K562 (cell line): ENCODE measurements around the gene NAPA. TPM values are rescaled to one million over a fixed set of nuclear protein-coding genes. Genes with fewer than 3 reads are reported as not detected.

ENCODE experiments used
- ATF7 ChIP-seq: fragments of 450-650 bp; IDR thresholded peaks from 2 replicates; pipeline ENCODE4 v1.7.1; 2014; ENCODE audit warnings: mild to moderate bottlenecking, moderate library complexity
- CBFB ChIP-seq: sonication (generic); formaldehyde crosslinking; IDR thresholded peaks from 2 replicates; pipeline ENCODE4 v1.4.0; 2020; ENCODE audit warnings: mild to moderate bottlenecking, missing genetic modification reagents
- CCNT2 ChIP-seq: IDR thresholded peaks from 2 replicates; pipeline ENCODE4 v1.6.1; 2011; ENCODE audit warnings: borderline replicate concordance, low read depth, mild to moderate bottlenecking, moderate library complexity, mixed read lengths, low read length; ENCODE audit not compliant: insufficient read length; ENCODE audit errors: extremely low read depth
- DPF2 ChIP-seq: fragments of 450-650 bp; IDR thresholded peaks from 2 replicates; pipeline ENCODE4 v1.6.1; 2016
- ELF2 ChIP-seq: fragments of 250-450 bp; sonication (Bioruptor Pico); IDR thresholded peaks from 2 replicates; pipeline ENCODE4 v1.5.0; 2021; ENCODE audit warnings: mild to moderate bottlenecking
- EP300 ChIP-seq: IDR thresholded peaks from 2 replicates; pipeline ENCODE4 v1.6.1; 2012; ENCODE audit warnings: low read length, improper control_type of control experiment
- LEF1 ChIP-seq: fragments of 450-650 bp; IDR thresholded peaks from 2 replicates; pipeline ENCODE4 v1.6.1; 2016; ENCODE audit warnings: mild to moderate bottlenecking
- PCBP1 ChIP-seq: fragments of 200-400 bp; formaldehyde crosslinking; IDR thresholded peaks from 2 replicates; pipeline ENCODE4 v1.6.1; 2018; ENCODE audit warnings: mild to moderate bottlenecking, low read depth, low read length; ENCODE audit not compliant: poor library complexity, severe bottlenecking
- POLR2AphosphoS5 ChIP-seq: IDR thresholded peaks from 2 replicates; pipeline ENCODE4 v1.6.1; 2011; ENCODE audit warnings: mild to moderate bottlenecking, low read depth, low read length, moderate library complexity; ENCODE audit not compliant: control insufficient read depth, insufficient read depth
- SMARCA4 ChIP-seq: fragments of 450-650 bp; IDR thresholded peaks from 2 replicates; pipeline ENCODE4 v1.6.1; 2016
- ZBED1 ChIP-seq: IDR thresholded peaks from 2 replicates; pipeline ENCODE4 v1.6.1; 2014
- polyA plus RNA-seq, 8 experiments: library from polyadenylated mRNA; depleted of rRNA in 4 of 8; stranded (reverse) in 5 of 8; unstranded in 3 of 8; fragments of >200 nt; fragmentation: Nextera tagmentation in 2 of 8; fragmentation: Illumina TruSeq in 1 of 8; extraction: Ambion mirVana in 2 of 8; extraction: Trizol in 1 of 8; gene quantifications; 2 replicates each; pipeline versions ENCODE4 v1.2.1 to v1.2.3, GENCODE V29; 2011 to 2014; ENCODE audit warnings: inconsistent platforms in 1 of 8, missing spikeins in 1 of 8
- total RNA-seq, 7 experiments: library from RNA; depleted of rRNA in 6 of 7; stranded (reverse); fragments of >200 nt in 6 of 7; fragmentation: Illumina TruSeq in 2 of 7; extraction: Trizol in 2 of 7; gene quantifications; 2 replicates each; pipeline versions ENCODE4 v1.2.1 to v1.2.3, GENCODE V29; 2011 to 2021; ENCODE audit warnings: low replicate concordance in 1 of 7
- TF ChIP-seq, protein P1 (sequence below): fragments of 450-650 bp; IDR thresholded peaks from 2 replicates; pipeline ENCODE4 v1.6.1; 2016; ENCODE audit warnings: mild to moderate bottlenecking, moderate library complexity
- TF ChIP-seq, protein P2 (sequence below): fragments of 450-650 bp; IDR thresholded peaks from 2 replicates; pipeline ENCODE4 v1.7.0; 2016; ENCODE audit warnings: borderline replicate concordance
- TF ChIP-seq, protein P3 (sequence below): fragments of 250-450 bp; sonication (Bioruptor Pico); IDR thresholded peaks from 2 replicates; pipeline ENCODE4 v1.4.0; 2020

The NAPA gene
- total and polyA plus RNA-seq, 9 of the 15 experiments (the other 6 are each of a cell fraction or from before 2014, with no cell fraction given) = 5.4 to 98.6 (median 77.5) TPM

DNA sequence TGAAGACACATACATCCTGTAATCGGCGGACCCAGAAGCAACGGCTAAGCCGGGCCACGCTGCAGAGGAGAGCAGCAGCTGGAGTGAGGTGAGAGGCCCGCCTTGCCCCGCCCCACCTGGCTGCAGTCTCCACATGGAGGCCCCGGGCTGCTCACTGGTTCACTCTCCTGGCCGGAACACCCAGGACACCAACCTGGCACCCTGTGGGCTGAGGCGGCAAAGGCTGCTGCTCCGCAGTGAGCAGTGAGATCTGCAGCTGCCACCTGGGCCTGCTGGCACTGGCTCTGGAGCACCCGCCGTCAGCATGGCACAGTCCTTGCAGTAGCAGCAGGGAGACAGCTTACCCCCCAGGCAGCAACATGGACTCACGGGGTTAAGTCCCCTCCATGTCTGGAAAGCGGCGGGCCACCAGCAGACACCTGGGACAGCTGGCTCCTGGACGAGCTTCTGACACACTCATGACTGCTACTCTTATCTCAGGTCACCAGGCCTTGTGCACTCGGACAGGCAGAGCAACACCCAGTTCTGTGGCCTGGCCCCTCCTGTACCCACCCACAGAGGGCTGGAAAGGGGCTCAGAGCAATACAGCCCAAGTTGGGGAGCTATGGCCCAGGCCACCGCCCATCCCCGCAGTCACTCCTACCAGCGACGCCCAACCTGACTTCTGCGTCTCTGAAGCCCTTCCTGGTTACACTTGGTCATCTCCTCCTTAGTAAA is 17.7 kb downstream of the NAPA start (continued):
- TF ChIP-seq, protein P1, sequence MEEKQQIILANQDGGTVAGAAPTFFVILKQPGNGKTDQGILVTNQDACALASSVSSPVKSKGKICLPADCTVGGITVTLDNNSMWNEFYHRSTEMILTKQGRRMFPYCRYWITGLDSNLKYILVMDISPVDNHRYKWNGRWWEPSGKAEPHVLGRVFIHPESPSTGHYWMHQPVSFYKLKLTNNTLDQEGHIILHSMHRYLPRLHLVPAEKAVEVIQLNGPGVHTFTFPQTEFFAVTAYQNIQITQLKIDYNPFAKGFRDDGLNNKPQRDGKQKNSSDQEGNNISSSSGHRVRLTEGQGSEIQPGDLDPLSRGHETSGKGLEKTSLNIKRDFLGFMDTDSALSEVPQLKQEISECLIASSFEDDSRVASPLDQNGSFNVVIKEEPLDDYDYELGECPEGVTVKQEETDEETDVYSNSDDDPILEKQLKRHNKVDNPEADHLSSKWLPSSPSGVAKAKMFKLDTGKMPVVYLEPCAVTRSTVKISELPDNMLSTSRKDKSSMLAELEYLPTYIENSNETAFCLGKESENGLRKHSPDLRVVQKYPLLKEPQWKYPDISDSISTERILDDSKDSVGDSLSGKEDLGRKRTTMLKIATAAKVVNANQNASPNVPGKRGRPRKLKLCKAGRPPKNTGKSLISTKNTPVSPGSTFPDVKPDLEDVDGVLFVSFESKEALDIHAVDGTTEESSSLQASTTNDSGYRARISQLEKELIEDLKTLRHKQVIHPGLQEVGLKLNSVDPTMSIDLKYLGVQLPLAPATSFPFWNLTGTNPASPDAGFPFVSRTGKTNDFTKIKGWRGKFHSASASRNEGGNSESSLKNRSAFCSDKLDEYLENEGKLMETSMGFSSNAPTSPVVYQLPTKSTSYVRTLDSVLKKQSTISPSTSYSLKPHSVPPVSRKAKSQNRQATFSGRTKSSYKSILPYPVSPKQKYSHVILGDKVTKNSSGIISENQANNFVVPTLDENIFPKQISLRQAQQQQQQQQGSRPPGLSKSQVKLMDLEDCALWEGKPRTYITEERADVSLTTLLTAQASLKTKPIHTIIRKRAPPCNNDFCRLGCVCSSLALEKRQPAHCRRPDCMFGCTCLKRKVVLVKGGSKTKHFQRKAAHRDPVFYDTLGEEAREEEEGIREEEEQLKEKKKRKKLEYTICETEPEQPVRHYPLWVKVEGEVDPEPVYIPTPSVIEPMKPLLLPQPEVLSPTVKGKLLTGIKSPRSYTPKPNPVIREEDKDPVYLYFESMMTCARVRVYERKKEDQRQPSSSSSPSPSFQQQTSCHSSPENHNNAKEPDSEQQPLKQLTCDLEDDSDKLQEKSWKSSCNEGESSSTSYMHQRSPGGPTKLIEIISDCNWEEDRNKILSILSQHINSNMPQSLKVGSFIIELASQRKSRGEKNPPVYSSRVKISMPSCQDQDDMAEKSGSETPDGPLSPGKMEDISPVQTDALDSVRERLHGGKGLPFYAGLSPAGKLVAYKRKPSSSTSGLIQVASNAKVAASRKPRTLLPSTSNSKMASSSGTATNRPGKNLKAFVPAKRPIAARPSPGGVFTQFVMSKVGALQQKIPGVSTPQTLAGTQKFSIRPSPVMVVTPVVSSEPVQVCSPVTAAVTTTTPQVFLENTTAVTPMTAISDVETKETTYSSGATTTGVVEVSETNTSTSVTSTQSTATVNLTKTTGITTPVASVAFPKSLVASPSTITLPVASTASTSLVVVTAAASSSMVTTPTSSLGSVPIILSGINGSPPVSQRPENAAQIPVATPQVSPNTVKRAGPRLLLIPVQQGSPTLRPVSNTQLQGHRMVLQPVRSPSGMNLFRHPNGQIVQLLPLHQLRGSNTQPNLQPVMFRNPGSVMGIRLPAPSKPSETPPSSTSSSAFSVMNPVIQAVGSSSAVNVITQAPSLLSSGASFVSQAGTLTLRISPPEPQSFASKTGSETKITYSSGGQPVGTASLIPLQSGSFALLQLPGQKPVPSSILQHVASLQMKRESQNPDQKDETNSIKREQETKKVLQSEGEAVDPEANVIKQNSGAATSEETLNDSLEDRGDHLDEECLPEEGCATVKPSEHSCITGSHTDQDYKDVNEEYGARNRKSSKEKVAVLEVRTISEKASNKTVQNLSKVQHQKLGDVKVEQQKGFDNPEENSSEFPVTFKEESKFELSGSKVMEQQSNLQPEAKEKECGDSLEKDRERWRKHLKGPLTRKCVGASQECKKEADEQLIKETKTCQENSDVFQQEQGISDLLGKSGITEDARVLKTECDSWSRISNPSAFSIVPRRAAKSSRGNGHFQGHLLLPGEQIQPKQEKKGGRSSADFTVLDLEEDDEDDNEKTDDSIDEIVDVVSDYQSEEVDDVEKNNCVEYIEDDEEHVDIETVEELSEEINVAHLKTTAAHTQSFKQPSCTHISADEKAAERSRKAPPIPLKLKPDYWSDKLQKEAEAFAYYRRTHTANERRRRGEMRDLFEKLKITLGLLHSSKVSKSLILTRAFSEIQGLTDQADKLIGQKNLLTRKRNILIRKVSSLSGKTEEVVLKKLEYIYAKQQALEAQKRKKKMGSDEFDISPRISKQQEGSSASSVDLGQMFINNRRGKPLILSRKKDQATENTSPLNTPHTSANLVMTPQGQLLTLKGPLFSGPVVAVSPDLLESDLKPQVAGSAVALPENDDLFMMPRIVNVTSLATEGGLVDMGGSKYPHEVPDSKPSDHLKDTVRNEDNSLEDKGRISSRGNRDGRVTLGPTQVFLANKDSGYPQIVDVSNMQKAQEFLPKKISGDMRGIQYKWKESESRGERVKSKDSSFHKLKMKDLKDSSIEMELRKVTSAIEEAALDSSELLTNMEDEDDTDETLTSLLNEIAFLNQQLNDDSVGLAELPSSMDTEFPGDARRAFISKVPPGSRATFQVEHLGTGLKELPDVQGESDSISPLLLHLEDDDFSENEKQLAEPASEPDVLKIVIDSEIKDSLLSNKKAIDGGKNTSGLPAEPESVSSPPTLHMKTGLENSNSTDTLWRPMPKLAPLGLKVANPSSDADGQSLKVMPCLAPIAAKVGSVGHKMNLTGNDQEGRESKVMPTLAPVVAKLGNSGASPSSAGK = no peak
- TF ChIP-seq ATF7 = no peak; the same call in 1 of the 2 replicates
- peak; percentile 80 for TF ChIP-seq SMARCA4
- no peak for TF ChIP-seq ELF2 (CRISPR knock-in tag)
- TF ChIP-seq DPF2 = peak; percentile 84
- TF ChIP-seq CCNT2 = peak; percentile 48
- peak; percentile 89 for TF ChIP-seq POLR2AphosphoS5
- TF ChIP-seq, protein P2, sequence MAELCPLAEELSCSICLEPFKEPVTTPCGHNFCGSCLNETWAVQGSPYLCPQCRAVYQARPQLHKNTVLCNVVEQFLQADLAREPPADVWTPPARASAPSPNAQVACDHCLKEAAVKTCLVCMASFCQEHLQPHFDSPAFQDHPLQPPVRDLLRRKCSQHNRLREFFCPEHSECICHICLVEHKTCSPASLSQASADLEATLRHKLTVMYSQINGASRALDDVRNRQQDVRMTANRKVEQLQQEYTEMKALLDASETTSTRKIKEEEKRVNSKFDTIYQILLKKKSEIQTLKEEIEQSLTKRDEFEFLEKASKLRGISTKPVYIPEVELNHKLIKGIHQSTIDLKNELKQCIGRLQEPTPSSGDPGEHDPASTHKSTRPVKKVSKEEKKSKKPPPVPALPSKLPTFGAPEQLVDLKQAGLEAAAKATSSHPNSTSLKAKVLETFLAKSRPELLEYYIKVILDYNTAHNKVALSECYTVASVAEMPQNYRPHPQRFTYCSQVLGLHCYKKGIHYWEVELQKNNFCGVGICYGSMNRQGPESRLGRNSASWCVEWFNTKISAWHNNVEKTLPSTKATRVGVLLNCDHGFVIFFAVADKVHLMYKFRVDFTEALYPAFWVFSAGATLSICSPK = peak; percentile 43; the same call in 1 of the 2 replicates
- TF ChIP-seq ZBED1 = no peak
- 0 out of 2 replicates have a peak, but pooled peaks have one; percentile 35 for TF ChIP-seq CBFB (CRISPR knock-in tag)
- 0 out of 2 replicates have a peak, but pooled peaks have one; percentile 22 for TF ChIP-seq LEF1
- TF ChIP-seq PCBP1 = no peak
- TF ChIP-seq EP300 = peak; percentile 67; the same call in 1 of the 2 replicates
- TF ChIP-seq, protein P3, sequence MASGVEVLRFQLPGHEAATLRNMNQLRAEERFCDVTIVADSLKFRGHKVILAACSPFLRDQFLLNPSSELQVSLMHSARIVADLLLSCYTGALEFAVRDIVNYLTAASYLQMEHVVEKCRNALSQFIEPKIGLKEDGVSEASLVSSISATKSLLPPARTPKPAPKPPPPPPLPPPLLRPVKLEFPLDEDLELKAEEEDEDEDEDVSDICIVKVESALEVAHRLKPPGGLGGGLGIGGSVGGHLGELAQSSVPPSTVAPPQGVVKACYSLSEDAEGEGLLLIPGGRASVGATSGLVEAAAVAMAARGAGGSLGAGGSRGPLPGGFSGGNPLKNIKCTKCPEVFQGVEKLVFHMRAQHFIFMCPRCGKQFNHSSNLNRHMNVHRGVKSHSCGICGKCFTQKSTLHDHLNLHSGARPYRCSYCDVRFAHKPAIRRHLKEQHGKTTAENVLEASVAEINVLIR (CRISPR knock-in tag) = no peak
